ENCODE data around the gene SCO1. TPM values are rescaled to one million over a fixed set of nuclear protein-coding genes. Genes with fewer than 3 reads are reported as not detected.

SCO1 gene
- total and polyA plus RNA-seq, 2 donors (not counting 3 experiments of a cell fraction or from before 2014, with no cell fraction given) = 11.9 to 30.8 TPM

GRCh38 chr17:10661437-10661836 lies 35.9 kb downstream of the SCO1 start:
- no peaks in the 10 kb centered on the region for H3K4me1 ChIP-seq (ENCODE audit: control insufficient read depth, extremely low read depth, insufficient read depth, low read length)
- no peaks in the 10 kb centered on the region for H3K79me2 ChIP-seq (ENCODE audit: control insufficient read depth, insufficient read depth, low read length)
- FAIRE-seq (no peak), DNase-seq (ENCODE audit: low read depth, low spot score) (no peak)
- no peak overlapping the region for H3K4me2 ChIP-seq (ENCODE audit: insufficient read depth, low read length)
- ChIA-PET POLR2A (no interaction called here), CTCF (interaction anchor here (0.7 to 0.9 kb wide), 4 partner anchors 11 to 1278 kb away, joined by 3 read pairs; no protein-coding TSS in a partner anchor)
- no peak overlapping the region for H3K9ac ChIP-seq (replicated peaks; ENCODE audit: extremely low read depth, insufficient read depth, low read length)
- H3K9me1 ChIP-seq (replicated peaks; ENCODE audit: control insufficient read depth, extremely low read depth, insufficient read depth, low read length) = peaks cover 2% of the 10 kb centered on the region
- no peak overlapping the region for H3K27ac ChIP-seq (ENCODE audit: insufficient read depth, low read depth, low read length)
- no peaks in the 10 kb centered on the region for H3K27me3 ChIP-seq (ENCODE audit: control insufficient read depth in 2 of 2, insufficient read depth in 2 of 2, low read length in 2 of 2)
- H3K4me3 ChIP-seq (replicated peaks in 1 of 3; ENCODE audit: insufficient read depth in 1 of 3, low read depth in 1 of 3, low read length in 3 of 3) = no peak overlapping the region
- TF ChIP-seq MYC (IDR thresholded peaks at IDR 0.05; ENCODE audit: low read depth, low read length) = no peak
- no peak for TF ChIP-seq GATA2 (IDR thresholded peaks at IDR 0.05; ENCODE audit: insufficient read depth, insufficient read length, low read depth, low read length)
- TF ChIP-seq FOS (IDR thresholded peaks at IDR 0.05; ENCODE audit: borderline replicate concordance, insufficient read depth, low read length) = no peak
- no peak for TF ChIP-seq POLR2AphosphoS5 (IDR thresholded peaks at IDR 0.05; ENCODE audit: insufficient read depth, low read depth, low read length)
- TF ChIP-seq MAX (IDR thresholded peaks at IDR 0.05; ENCODE audit: insufficient read depth, insufficient read length) = no peak
- TF ChIP-seq CTCF (IDR thresholded peaks at IDR 0.05; ENCODE audit: extremely low read depth in 1 of 2, insufficient read depth in 1 of 2, low read depth in 1 of 2, low read length in 2 of 2) = no peak
- TF ChIP-seq POLR2A (IDR thresholded peaks at IDR 0.05; ENCODE audit: low read depth, low read length) = no peak
- TF ChIP-seq EZH2 (IDR thresholded peaks at IDR 0.05; ENCODE audit: borderline replicate concordance, low read depth, low read length, severe bottlenecking) = no peak
- no peak for TF ChIP-seq JUN (IDR thresholded peaks at IDR 0.05; ENCODE audit: borderline replicate concordance, insufficient read depth, insufficient read length, low read depth)
- intact Hi-C loops (cut with micrococcal nuclease) (no loop called here), dilution Hi-C loops (cut with MboI; ENCODE audit: extremely low pct_ligation_motif_present, low sequenced_read_pairs) (no loop called here)
- H3K36me3 ChIP-seq (ENCODE audit: control insufficient read depth in 2 of 2, extremely low read depth in 1 of 2, insufficient read depth in 2 of 2, low read length in 2 of 2) = no peaks in the 10 kb centered on the region
- no TSS peak for BruUV-seq (replicated peaks)
- H2AFZ ChIP-seq (ENCODE audit: low read depth, low read length) = no peak overlapping the region
- no peaks in the 10 kb centered on the region for H3K9me3 ChIP-seq (replicated peaks; ENCODE audit: control insufficient read depth, insufficient read depth, low read length)
- H4K20me1 ChIP-seq (replicated peaks; ENCODE audit: control insufficient read depth, extremely low read depth, insufficient read depth, low read length) = no peaks in the 10 kb centered on the region
